NCI-H2171 (cell line): Measurements from ENCODE around the gene NDUFA7.
"Not testable (repeated sequence)": the region's sequence is repeated elsewhere in the genome, so short reads cannot be mapped to it uniquely, and the experiment has no call there.

Source experiments
- DNase-seq: peaks from one replicate; lab custom pipeline; 2025; lab: John Stamatoyannopoulos, UW

Gene NDUFA7

GRCh38 chr19:8321067-8321985 lies at the start of gene NDUFA7, which contains the start of gene RPS28:
TSS of gene NDUFA7 (minus strand) at chr19:8321375. CDS start at chr19:8321358, 17 bp downstream.
TSS of gene RPS28 (plus strand) at chr19:8321496. CDS start at chr19:8321531, 35 bp downstream.
- DNase-seq = peak; percentile 88

GRCh38 chr19:8370176-8371010 lies 49.2 kb upstream of the NDUFA7 start:
- no peak for DNase-seq

- DNase-seq = peak; percentile 68
These were observed 46.3 kb upstream of the NDUFA7 start for GRCh38 chr19:8367327-8368001.

- no peak for DNase-seq
These were observed 45.8 kb upstream of the NDUFA7 start for GRCh38 chr19:8366961-8367326.

GRCh38 chr19:8366121-8366581 lies 45.0 kb upstream of the NDUFA7 start:
- DNase-seq = no peak

- no peak for DNase-seq
These were observed 42.9 kb upstream of the NDUFA7 start, which contains the start of gene ANGPTL4 for GRCh38 chr19:8363803-8364771. TSS of gene ANGPTL4 (plus strand) at chr19:8364155. CDS start at chr19:8364322, 167 bp downstream.

GRCh38 chr19:8361921-8362793 lies 41.0 kb upstream of the NDUFA7 start:
- no peak for DNase-seq

- DNase-seq = no peak
These were observed 39.0 kb upstream of the NDUFA7 start for GRCh38 chr19:8360196-8360595.

GRCh38 chr19:8358948-8359347 lies 37.8 kb upstream of the NDUFA7 start:
- DNase-seq = no peak

GRCh38 chr19:8357007-8357521 lies 35.9 kb upstream of the NDUFA7 start:
- DNase-seq = no peak

- DNase-seq = no peak
These were observed 34.6 kb upstream of the NDUFA7 start for GRCh38 chr19:8355631-8356402.

GRCh38 chr19:8352845-8353244 lies 31.7 kb upstream of the NDUFA7 start:
- DNase-seq = not testable (repeated sequence)

GRCh38 chr19:8352134-8352827 lies 31.1 kb upstream of the NDUFA7 start:
- DNase-seq = peak; percentile 16

GRCh38 chr19:8349629-8350372 lies 28.6 kb upstream of the NDUFA7 start:
- DNase-seq = not testable (repeated sequence)

- DNase-seq = no peak
These were observed 22.3 kb upstream of the NDUFA7 start for GRCh38 chr19:8343483-8343844.

GRCh38 chr19:8342684-8343482 lies 21.7 kb upstream of the NDUFA7 start, which contains the start of gene KANK3:
TSS of gene KANK3 (minus strand) at chr19:8343262. CDS start at chr19:8337828, 5,434 bp downstream.
- DNase-seq = peak; percentile 86
